ENCODE data around the gene MIER1. TPM values are rescaled to one million over a fixed set of nuclear protein-coding genes. Genes with fewer than 3 reads are reported as not detected.
"Not testable (repeated sequence)": the region's sequence is repeated elsewhere in the genome, so short reads cannot be mapped to it uniquely, and the experiment has no call there.

The MIER1 gene
- total RNA-seq, 3 donors from 2014 or later: 73.2 to 78.2 (median 77.2) TPM

GRCh38 chr1:66978201-66978600 is 53.4 kb downstream of the MIER1 start:
- no peak for ATAC-seq
- no peak overlapping the region for H3K4me3 ChIP-seq
- H3K36me3 ChIP-seq (ENCODE audit: low read depth): no peaks in the 10 kb centered on the region
- TF ChIP-seq, protein P1, sequence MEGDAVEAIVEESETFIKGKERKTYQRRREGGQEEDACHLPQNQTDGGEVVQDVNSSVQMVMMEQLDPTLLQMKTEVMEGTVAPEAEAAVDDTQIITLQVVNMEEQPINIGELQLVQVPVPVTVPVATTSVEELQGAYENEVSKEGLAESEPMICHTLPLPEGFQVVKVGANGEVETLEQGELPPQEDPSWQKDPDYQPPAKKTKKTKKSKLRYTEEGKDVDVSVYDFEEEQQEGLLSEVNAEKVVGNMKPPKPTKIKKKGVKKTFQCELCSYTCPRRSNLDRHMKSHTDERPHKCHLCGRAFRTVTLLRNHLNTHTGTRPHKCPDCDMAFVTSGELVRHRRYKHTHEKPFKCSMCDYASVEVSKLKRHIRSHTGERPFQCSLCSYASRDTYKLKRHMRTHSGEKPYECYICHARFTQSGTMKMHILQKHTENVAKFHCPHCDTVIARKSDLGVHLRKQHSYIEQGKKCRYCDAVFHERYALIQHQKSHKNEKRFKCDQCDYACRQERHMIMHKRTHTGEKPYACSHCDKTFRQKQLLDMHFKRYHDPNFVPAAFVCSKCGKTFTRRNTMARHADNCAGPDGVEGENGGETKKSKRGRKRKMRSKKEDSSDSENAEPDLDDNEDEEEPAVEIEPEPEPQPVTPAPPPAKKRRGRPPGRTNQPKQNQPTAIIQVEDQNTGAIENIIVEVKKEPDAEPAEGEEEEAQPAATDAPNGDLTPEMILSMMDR (IDR thresholded peaks at IDR 0.05): no peak
- no peaks in the 10 kb centered on the region for H3K9me3 ChIP-seq
- peaks cover 20% of the 10 kb centered on the region for H3K4me1 ChIP-seq (ENCODE audit: low read depth)
- intact Hi-C loops (cut with DNase I, micrococcal nuclease): no loop called here
- no peak for DNase-seq

DNA sequence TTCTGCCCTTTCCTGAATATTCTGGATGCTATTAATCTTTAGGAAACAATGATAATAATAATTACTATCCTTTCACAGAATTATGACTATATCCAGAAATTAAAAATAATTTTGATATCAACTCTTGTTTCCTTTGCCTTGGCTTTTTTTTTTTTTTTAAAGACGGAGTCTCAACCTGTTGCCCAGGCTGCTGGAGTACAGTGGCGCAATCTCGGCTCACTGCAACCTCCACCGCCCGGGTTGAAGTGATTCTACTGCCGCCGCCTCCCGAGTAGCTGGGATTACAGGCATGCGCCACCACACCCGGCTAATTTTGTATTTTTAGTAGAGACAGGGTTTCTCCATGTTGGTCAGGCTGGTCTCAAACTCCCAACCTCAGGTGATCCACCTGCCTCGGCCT is 54.8 kb downstream of the MIER1 start:
- ATAC-seq; H3K4me3 ChIP-seq; intact Hi-C loops (cut with DNase I, micrococcal nuclease); H3K9me3 ChIP-seq; H3K36me3 ChIP-seq (ENCODE audit: low read depth); DNase-seq: not testable (repeated sequence)
- H3K4me1 ChIP-seq (ENCODE audit: low read depth): peaks cover 22% of the 10 kb centered on the region

- no peak overlapping the region for H3K4me3 ChIP-seq
- intact Hi-C loops (cut with DNase I, micrococcal nuclease): no loop called here
- TF ChIP-seq, protein P1 (IDR thresholded peaks at IDR 0.05): no peak
These were observed 56.1 kb downstream of the MIER1 start for GRCh38 chr1:66980745-66981367.

GRCh38 chr1:66981679-66982078 is 56.9 kb downstream of the MIER1 start:
- TF ChIP-seq, protein P1 (IDR thresholded peaks at IDR 0.05): no peak
- H3K4me1 ChIP-seq (ENCODE audit: low read depth): peaks cover 24% of the 10 kb centered on the region
- ATAC-seq (peak; percentile 74), DNase-seq (peak in 1 of 3 donors; percentile 75)
- no peaks in the 10 kb centered on the region for H3K36me3 ChIP-seq (ENCODE audit: low read depth)
- intact Hi-C loops (cut with DNase I, micrococcal nuclease): no loop called here
- no peaks in the 10 kb centered on the region for H3K9me3 ChIP-seq
- H3K4me3 ChIP-seq: no peak overlapping the region

More at GRCh38 chr1:66980745-66981367, 56.1 kb downstream of the MIER1 start:
- H3K9me3 ChIP-seq: no peaks in the 10 kb centered on the region
- no peaks in the 10 kb centered on the region for H3K36me3 ChIP-seq (ENCODE audit: low read depth)
- peak in 1 of 3 donors; percentile 36 for DNase-seq
- peak; percentile 90 for ATAC-seq
- H3K4me1 ChIP-seq (ENCODE audit: low read depth): peaks cover 24% of the 10 kb centered on the region

- H3K4me1 ChIP-seq (ENCODE audit: low read depth): peaks cover 24% of the 10 kb centered on the region
These were observed 57.9 kb downstream of the MIER1 start for GRCh38 chr1:66982561-66983260.

GRCh38 chr1:66984491-66984890 is 59.7 kb downstream of the MIER1 start:
- no peak for DNase-seq

More at GRCh38 chr1:66982561-66983260, 57.9 kb downstream of the MIER1 start:
- DNase-seq: no peak
- TF ChIP-seq, protein P1 (IDR thresholded peaks at IDR 0.05): no peak
- Histone ChIP-seq H3K9me3 (no peaks in the 10 kb centered on the region), H3K36me3 (ENCODE audit: low read depth) (no peaks in the 10 kb centered on the region), H3K4me3 (no peak overlapping the region)
- intact Hi-C loops (cut with DNase I, micrococcal nuclease): no loop called here
- ATAC-seq: peak; percentile 32

More at GRCh38 chr1:66984491-66984890, 59.7 kb downstream of the MIER1 start:
- intact Hi-C loops (cut with DNase I, micrococcal nuclease): no loop called here
- Histone ChIP-seq H3K4me3 (no peak overlapping the region), H3K9me3 (no peaks in the 10 kb centered on the region), H3K4me1 (ENCODE audit: low read depth) (peaks cover 24% of the 10 kb centered on the region), H3K36me3 (ENCODE audit: low read depth) (no peaks in the 10 kb centered on the region)
- TF ChIP-seq, protein P1 (IDR thresholded peaks at IDR 0.05): no peak
- no peak for ATAC-seq

All from mucosa of descending colon (tissue), 3 donors.